Breast epithelium (tissue), 3 donors: ENCODE results near the gene AHRR.

Experiments
- POLR2AphosphoS5 ChIP-seq, 3 donors: sonication (generic); formaldehyde crosslinking; IDR thresholded peaks; one replicate each; pipeline ENCODE4 v1.6.1; 2017; ENCODE audit warnings: antibody characterized with exemption in 3 of 3
- TF ChIP-seq, protein P1 (sequence below), 3 donors: fragments of 450-650 bp; IDR thresholded peaks; one replicate each; pipeline ENCODE4 v1.5.1; 2016 to 2017; ENCODE audit warnings: antibody characterized with exemption in 3 of 3, mild to moderate bottlenecking in 3 of 3, moderate library complexity in 3 of 3

DNA sequence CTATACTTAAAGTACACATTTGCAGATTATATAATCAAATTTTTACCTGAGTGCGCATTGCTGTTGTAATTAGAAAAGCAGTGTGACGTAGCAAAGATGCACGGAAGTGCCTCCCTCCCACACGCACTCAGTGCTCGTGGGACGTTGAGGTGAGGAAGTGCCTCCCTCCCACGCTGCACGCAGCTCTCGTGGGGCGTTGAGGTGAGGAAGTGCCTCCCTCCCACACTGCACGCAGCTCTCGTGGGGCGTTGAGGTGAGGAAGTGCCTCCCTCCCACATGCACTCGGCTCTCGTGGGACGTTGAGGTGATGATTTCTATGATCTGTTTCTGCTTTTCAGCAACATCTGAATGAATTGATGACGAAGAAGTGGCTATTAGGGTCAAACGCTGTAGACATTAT is 142.4 kb downstream of the AHRR start:
- TF ChIP-seq, protein P1, sequence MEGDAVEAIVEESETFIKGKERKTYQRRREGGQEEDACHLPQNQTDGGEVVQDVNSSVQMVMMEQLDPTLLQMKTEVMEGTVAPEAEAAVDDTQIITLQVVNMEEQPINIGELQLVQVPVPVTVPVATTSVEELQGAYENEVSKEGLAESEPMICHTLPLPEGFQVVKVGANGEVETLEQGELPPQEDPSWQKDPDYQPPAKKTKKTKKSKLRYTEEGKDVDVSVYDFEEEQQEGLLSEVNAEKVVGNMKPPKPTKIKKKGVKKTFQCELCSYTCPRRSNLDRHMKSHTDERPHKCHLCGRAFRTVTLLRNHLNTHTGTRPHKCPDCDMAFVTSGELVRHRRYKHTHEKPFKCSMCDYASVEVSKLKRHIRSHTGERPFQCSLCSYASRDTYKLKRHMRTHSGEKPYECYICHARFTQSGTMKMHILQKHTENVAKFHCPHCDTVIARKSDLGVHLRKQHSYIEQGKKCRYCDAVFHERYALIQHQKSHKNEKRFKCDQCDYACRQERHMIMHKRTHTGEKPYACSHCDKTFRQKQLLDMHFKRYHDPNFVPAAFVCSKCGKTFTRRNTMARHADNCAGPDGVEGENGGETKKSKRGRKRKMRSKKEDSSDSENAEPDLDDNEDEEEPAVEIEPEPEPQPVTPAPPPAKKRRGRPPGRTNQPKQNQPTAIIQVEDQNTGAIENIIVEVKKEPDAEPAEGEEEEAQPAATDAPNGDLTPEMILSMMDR (IDR thresholded peaks at IDR 0.05): no peak
- no peak for TF ChIP-seq POLR2AphosphoS5 (IDR thresholded peaks at IDR 0.05)
